Liver (tissue), 9 donors: ENCODE results near the gene CHMP3. TPM values are rescaled to one million over a fixed set of nuclear protein-coding genes. Genes with fewer than 3 reads are reported as not detected.

ENCODE experiments used
- DNase-seq: peaks from one replicate; pipeline ENCODE4 v3.0.0-alpha.2; 2017; ENCODE audit warnings: low spot score
- H3K27ac ChIP-seq, 2 donors: one replicate each; pipeline ENCODE4 v1.7.0; 2013; ENCODE audit warnings: inconsistent platforms in 2 of 2, low read length in 2 of 2, control low read depth in 1 of 2, low read depth in 1 of 2, mild to moderate bottlenecking in 1 of 2
- H3K27me3 ChIP-seq, 4 donors: one replicate each; pipeline versions ENCODE4 v1.6.1 to v1.7.0; 2013; ENCODE audit warnings: low read length in 3 of 4, inconsistent platforms in 1 of 4, mild to moderate bottlenecking in 1 of 4, moderate library complexity in 1 of 4; ENCODE audit not compliant: control insufficient read depth in 4 of 4, insufficient read depth in 4 of 4
- H3K36me3 ChIP-seq, 4 donors: one replicate each; pipeline versions ENCODE4 v1.6.1 to v1.7.0; 2013; ENCODE audit warnings: low read length in 3 of 4, mild to moderate bottlenecking in 3 of 4, low read depth in 1 of 4, moderate library complexity in 1 of 4; ENCODE audit not compliant: control insufficient read depth in 4 of 4, insufficient read depth in 3 of 4
- H3K4me1 ChIP-seq, 4 donors: one replicate each; pipeline versions ENCODE4 v1.6.1 to v1.7.0; 2013; ENCODE audit warnings: low read length in 3 of 4, mild to moderate bottlenecking in 3 of 4, moderate library complexity in 1 of 4; ENCODE audit not compliant: control insufficient read depth in 4 of 4, insufficient read depth in 4 of 4
- H3K4me3 ChIP-seq, 3 donors: one replicate each; pipeline versions ENCODE4 v1.6.1 to v1.7.0; 2013; ENCODE audit warnings: low read length in 3 of 3, control low read depth in 1 of 3, low read depth in 1 of 3, mild to moderate bottlenecking in 1 of 3
- H3K9ac ChIP-seq, 2 donors: one replicate each; pipeline ENCODE4 v1.7.0; 2013; ENCODE audit warnings: low read length in 2 of 2, mild to moderate bottlenecking in 2 of 2, moderate library complexity in 2 of 2, control low read depth in 1 of 2, low read depth in 1 of 2
- H3K9me3 ChIP-seq, 4 donors: one replicate each; pipeline versions ENCODE4 v1.6.1 to v1.7.0; 2013; ENCODE audit warnings: low read length in 3 of 4; ENCODE audit not compliant: control insufficient read depth in 4 of 4
- EGR1 ChIP-seq, 2 donors: IDR thresholded peaks; 2 replicates each; pipeline ENCODE4 v1.6.1; 2016 to 2018; ENCODE audit warnings: antibody characterized with exemption in 2 of 2, low read depth in 2 of 2
- FOXA1 ChIP-seq: IDR thresholded peaks from 2 replicates; pipeline ENCODE4 v1.6.1; 2016; ENCODE audit warnings: antibody characterized with exemption
- FOXA2 ChIP-seq: IDR thresholded peaks from 2 replicates; pipeline ENCODE4 v1.6.1; 2016; ENCODE audit warnings: antibody characterized with exemption
- GABPA ChIP-seq, 2 donors: IDR thresholded peaks in 1 of 2; conservative IDR thresholded peaks in 1 of 2; 2 replicates each; pipeline ENCODE4 v1.6.1; 2016; ENCODE audit warnings: antibody characterized with exemption in 2 of 2, mild to moderate bottlenecking in 1 of 2, moderate library complexity in 1 of 2
- HNF4A ChIP-seq, 2 donors: conservative IDR thresholded peaks; 2 replicates each; pipeline ENCODE4 v1.6.1; 2016; ENCODE audit warnings: antibody characterized with exemption in 2 of 2, mild to moderate bottlenecking in 2 of 2
- HNF4G ChIP-seq: IDR thresholded peaks from 2 replicates; pipeline ENCODE4 v1.6.1; 2016; ENCODE audit warnings: antibody characterized with exemption
- JUND ChIP-seq, 2 donors: IDR thresholded peaks; 2 replicates each; pipeline ENCODE4 v1.6.1; 2016; ENCODE audit warnings: antibody characterized with exemption in 2 of 2
- NR2F2 ChIP-seq: IDR thresholded peaks from 2 replicates; pipeline ENCODE4 v1.6.1; 2016; ENCODE audit warnings: antibody characterized with exemption
- RAD21 ChIP-seq, 2 donors: IDR thresholded peaks; 2 replicates each; pipeline ENCODE4 v1.6.1; 2016; ENCODE audit warnings: antibody characterized with exemption in 2 of 2, mild to moderate bottlenecking in 2 of 2
- RXRA ChIP-seq, 2 donors: IDR thresholded peaks; 2 replicates each; pipeline ENCODE4 v1.6.1; 2017 to 2018; ENCODE audit warnings: antibody characterized with exemption in 2 of 2, mild to moderate bottlenecking in 1 of 2
- TAF1 ChIP-seq: conservative IDR thresholded peaks from 2 replicates; pipeline ENCODE4 v1.6.1; 2016; ENCODE audit warnings: antibody characterized with exemption, mild to moderate bottlenecking
- YY1 ChIP-seq: IDR thresholded peaks from 2 replicates; pipeline ENCODE4 v1.6.1; 2016; ENCODE audit warnings: antibody characterized with exemption, mild to moderate bottlenecking
- WGBS: extraction: QIAGEN DNeasy Blood & Tissue Kit; methylation state at CpG from one replicate; pipeline ENCODE4 v1.1.7; 2013; 5-methylcytosine and 5-hydroxymethylcytosine counted together
- polyA plus RNA-seq, 2 donors: library from polyadenylated mRNA; stranded (reverse) in 1 of 2; unstranded in 1 of 2; fragments of 200-250 nt in 1 of 2; fragments of >200 nt in 1 of 2; fragmentation: Nextera tagmentation in 1 of 2; extraction: Ambion mirVana in 1 of 2; gene quantifications; one replicate each; pipeline versions ENCODE4 v1.2.1 to v1.2.3, GENCODE V29; 2013 to 2015
- total RNA-seq, 2 donors: library from RNA; depleted of rRNA; stranded (reverse); fragments of >200 nt; gene quantifications; one replicate each; pipeline ENCODE4 v1.2.3, GENCODE V29; 2014
- TF ChIP-seq, protein P1 (sequence below): IDR thresholded peaks from 2 replicates; pipeline ENCODE4 v1.6.1; 2016; ENCODE audit warnings: antibody characterized with exemption
- TF ChIP-seq, protein P2 (sequence below): IDR thresholded peaks from 2 replicates; pipeline ENCODE4 v1.6.1; 2016; ENCODE audit warnings: antibody characterized with exemption
- TF ChIP-seq, protein P3 (sequence below): IDR thresholded peaks from 2 replicates; pipeline ENCODE4 v1.6.1; 2016; ENCODE audit warnings: antibody characterized with exemption, mild to moderate bottlenecking
- TF ChIP-seq, protein P4 (sequence below): fragments of 150-350 bp; IDR thresholded peaks from 2 replicates; pipeline ENCODE4 v1.5.1; 2017; ENCODE audit warnings: improper control_type of control experiment, low read depth, low read length; ENCODE audit not compliant: missing input control
- TF ChIP-seq, protein P5 (sequence below): IDR thresholded peaks from 2 replicates; pipeline ENCODE4 v1.6.1; 2016; ENCODE audit warnings: antibody characterized with exemption
- donor health status: healthy.
- donor health status: healthy.
- donor health status: healthy.
- donor health status: healthy.
- donor health status: healthy.

CHMP3 gene
- total and polyA plus RNA-seq, 4 donors = 20.6 to 25.1 (median 24.0) TPM

DNA sequence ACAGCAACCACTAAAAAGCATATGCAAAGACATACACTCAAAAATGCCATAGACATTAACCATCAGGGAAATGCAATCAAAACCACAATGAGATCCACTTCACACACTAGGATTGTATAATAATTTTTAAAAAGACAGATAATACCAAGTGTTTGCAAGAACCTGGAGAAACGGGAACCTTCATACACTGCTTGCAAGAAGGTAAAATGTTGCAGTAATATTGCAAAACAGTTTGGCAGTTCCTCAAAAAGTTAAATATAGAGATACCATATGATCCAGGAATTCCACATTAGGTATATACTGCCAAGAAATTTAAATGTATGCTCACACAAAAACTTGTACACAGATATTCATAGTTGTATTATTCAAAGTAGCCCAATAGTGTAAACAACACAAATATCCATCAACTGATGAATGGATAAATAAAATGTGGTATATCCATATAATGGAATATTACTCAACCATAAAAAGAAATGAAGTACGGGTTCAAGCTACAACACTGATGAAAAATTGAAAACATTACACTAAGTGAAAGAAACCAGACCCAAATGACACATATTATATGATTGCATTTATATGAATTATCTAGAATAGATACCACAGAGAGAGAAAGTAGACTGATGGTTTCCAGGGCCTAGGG is 14.7 kb upstream of the CHMP3 start (continued):
- TF ChIP-seq, protein P1, sequence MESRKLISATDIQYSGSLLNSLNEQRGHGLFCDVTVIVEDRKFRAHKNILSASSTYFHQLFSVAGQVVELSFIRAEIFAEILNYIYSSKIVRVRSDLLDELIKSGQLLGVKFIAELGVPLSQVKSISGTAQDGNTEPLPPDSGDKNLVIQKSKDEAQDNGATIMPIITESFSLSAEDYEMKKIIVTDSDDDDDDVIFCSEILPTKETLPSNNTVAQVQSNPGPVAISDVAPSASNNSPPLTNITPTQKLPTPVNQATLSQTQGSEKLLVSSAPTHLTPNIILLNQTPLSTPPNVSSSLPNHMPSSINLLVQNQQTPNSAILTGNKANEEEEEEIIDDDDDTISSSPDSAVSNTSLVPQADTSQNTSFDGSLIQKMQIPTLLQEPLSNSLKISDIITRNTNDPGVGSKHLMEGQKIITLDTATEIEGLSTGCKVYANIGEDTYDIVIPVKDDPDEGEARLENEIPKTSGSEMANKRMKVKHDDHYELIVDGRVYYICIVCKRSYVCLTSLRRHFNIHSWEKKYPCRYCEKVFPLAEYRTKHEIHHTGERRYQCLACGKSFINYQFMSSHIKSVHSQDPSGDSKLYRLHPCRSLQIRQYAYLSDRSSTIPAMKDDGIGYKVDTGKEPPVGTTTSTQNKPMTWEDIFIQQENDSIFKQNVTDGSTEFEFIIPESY = no peak
- TF ChIP-seq NR2F2 (no peak), FOXA1 (no peak), RXRA (IDR thresholded peaks at IDR 0.05) (no peak), HNF4G (no peak)
- TF ChIP-seq, protein P2, sequence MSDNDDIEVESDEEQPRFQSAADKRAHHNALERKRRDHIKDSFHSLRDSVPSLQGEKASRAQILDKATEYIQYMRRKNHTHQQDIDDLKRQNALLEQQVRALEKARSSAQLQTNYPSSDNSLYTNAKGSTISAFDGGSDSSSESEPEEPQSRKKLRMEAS = no peak

DNA sequence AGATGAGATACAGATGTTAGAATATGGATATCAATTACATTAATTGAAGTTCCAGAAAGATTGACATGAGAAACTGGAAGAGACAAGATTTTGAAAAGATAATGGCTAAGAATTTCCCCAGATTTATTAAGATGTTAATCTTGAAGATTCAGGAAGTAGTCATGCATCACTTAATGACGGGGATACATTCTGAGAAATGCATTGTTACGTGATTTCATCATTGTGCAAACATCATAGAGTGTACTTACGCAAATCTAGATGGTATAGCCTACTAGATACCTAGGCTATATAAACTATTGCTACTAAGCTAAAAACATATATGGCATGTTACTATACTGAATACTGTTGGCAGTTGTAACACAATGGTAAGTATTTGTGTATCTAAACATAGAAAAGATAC is 6.8 kb upstream of the CHMP3 start:
- H3K9ac ChIP-seq = no peak overlapping the region
- no peaks in the 10 kb centered on the region for H3K9me3 ChIP-seq
- no peaks in the 10 kb centered on the region for H3K27me3 ChIP-seq
- 91% methylated on average over 3 of the region's 3 CpGs for WGBS
- no peak overlapping the region for H3K27ac ChIP-seq
- no peaks in the 10 kb centered on the region for H3K36me3 ChIP-seq
- TF ChIP-seq, protein P3, sequence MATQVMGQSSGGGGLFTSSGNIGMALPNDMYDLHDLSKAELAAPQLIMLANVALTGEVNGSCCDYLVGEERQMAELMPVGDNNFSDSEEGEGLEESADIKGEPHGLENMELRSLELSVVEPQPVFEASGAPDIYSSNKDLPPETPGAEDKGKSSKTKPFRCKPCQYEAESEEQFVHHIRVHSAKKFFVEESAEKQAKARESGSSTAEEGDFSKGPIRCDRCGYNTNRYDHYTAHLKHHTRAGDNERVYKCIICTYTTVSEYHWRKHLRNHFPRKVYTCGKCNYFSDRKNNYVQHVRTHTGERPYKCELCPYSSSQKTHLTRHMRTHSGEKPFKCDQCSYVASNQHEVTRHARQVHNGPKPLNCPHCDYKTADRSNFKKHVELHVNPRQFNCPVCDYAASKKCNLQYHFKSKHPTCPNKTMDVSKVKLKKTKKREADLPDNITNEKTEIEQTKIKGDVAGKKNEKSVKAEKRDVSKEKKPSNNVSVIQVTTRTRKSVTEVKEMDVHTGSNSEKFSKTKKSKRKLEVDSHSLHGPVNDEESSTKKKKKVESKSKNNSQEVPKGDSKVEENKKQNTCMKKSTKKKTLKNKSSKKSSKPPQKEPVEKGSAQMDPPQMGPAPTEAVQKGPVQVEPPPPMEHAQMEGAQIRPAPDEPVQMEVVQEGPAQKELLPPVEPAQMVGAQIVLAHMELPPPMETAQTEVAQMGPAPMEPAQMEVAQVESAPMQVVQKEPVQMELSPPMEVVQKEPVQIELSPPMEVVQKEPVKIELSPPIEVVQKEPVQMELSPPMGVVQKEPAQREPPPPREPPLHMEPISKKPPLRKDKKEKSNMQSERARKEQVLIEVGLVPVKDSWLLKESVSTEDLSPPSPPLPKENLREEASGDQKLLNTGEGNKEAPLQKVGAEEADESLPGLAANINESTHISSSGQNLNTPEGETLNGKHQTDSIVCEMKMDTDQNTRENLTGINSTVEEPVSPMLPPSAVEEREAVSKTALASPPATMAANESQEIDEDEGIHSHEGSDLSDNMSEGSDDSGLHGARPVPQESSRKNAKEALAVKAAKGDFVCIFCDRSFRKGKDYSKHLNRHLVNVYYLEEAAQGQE = no peak
- no peak for TF ChIP-seq FOXA1
- no peak for TF ChIP-seq JUND (IDR thresholded peaks at IDR 0.05)
- TF ChIP-seq, protein P4, sequence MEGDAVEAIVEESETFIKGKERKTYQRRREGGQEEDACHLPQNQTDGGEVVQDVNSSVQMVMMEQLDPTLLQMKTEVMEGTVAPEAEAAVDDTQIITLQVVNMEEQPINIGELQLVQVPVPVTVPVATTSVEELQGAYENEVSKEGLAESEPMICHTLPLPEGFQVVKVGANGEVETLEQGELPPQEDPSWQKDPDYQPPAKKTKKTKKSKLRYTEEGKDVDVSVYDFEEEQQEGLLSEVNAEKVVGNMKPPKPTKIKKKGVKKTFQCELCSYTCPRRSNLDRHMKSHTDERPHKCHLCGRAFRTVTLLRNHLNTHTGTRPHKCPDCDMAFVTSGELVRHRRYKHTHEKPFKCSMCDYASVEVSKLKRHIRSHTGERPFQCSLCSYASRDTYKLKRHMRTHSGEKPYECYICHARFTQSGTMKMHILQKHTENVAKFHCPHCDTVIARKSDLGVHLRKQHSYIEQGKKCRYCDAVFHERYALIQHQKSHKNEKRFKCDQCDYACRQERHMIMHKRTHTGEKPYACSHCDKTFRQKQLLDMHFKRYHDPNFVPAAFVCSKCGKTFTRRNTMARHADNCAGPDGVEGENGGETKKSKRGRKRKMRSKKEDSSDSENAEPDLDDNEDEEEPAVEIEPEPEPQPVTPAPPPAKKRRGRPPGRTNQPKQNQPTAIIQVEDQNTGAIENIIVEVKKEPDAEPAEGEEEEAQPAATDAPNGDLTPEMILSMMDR = no peak
- TF ChIP-seq EGR1 (IDR thresholded peaks at IDR 0.05; ENCODE audit: low read depth in 2 of 2) = no peak
- TF ChIP-seq RAD21 (IDR thresholded peaks at IDR 0.05) = no peak
- no peak for TF ChIP-seq NR2F2
- no peak for TF ChIP-seq GABPA (IDR thresholded peaks at IDR 0.05 in 1 of 2, conservative IDR thresholded peaks at IDR 0.05 in 1 of 2)
- no peak for TF ChIP-seq YY1
- no peak for TF ChIP-seq FOXA2
- TF ChIP-seq HNF4A (conservative IDR thresholded peaks at IDR 0.05) = no peak
- TF ChIP-seq, protein P5, sequence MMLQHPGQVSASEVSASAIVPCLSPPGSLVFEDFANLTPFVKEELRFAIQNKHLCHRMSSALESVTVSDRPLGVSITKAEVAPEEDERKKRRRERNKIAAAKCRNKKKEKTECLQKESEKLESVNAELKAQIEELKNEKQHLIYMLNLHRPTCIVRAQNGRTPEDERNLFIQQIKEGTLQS = no peak
- no peak for TF ChIP-seq RXRA (IDR thresholded peaks at IDR 0.05)
- TF ChIP-seq TAF1 = no peak
- DNase-seq = no peak
- no peaks in the 10 kb centered on the region for H3K4me1 ChIP-seq
- H3K4me3 ChIP-seq = no peak overlapping the region
